ENCODE data around the gene LTBP2.
"Not testable (repeated sequence)": the region's sequence is repeated elsewhere in the genome, so short reads cannot be mapped to it uniquely, and the experiment has no call there.

LTBP2 gene

GRCh38 chr14:74541225-74541624, 70.8 kb downstream of the LTBP2 start:
- no peak for TF ChIP-seq JUND (IDR thresholded peaks at IDR 0.05; ENCODE audit: low read depth)
- DNase-seq (ENCODE audit: low read depth in 1 of 2, low spot score in 1 of 2) = no peak
- in situ Hi-C loops (cut with HindIII; ENCODE audit: low pct_unique_long_range_greater_than_20kb, low sequenced_read_pairs) = no loop called here

GRCh38 chr14:74539503-74539902, 72.5 kb downstream of the LTBP2 start:
- no peak for TF ChIP-seq JUND (IDR thresholded peaks at IDR 0.05; ENCODE audit: low read depth)
- no peak for DNase-seq (ENCODE audit: low read depth in 1 of 2, low spot score in 1 of 2)
- in situ Hi-C loops (cut with HindIII; ENCODE audit: low pct_unique_long_range_greater_than_20kb, low sequenced_read_pairs) = no loop called here

- no peak for TF ChIP-seq JUND (IDR thresholded peaks at IDR 0.05; ENCODE audit: low read depth)
- DNase-seq (ENCODE audit: low read depth in 1 of 2, low spot score in 1 of 2) = peak in 1 of 2 experiments; percentile 43
- in situ Hi-C loops (cut with HindIII; ENCODE audit: low pct_unique_long_range_greater_than_20kb, low sequenced_read_pairs) = no loop called here
Observed at GRCh38 chr14:74538411-74539391, 73.3 kb downstream of the LTBP2 start.

GRCh38 chr14:74536336-74536735, 75.7 kb downstream of the LTBP2 start:
- DNase-seq (ENCODE audit: low read depth in 1 of 2, low spot score in 1 of 2); in situ Hi-C loops (cut with HindIII; ENCODE audit: low pct_unique_long_range_greater_than_20kb, low sequenced_read_pairs): not testable (repeated sequence)

GRCh38 chr14:74535756-74536325, 76.2 kb downstream of the LTBP2 start:
- TF ChIP-seq JUND (IDR thresholded peaks at IDR 0.05; ENCODE audit: low read depth) = no peak
- no peak for DNase-seq (ENCODE audit: low read depth in 1 of 2, low spot score in 1 of 2)
- in situ Hi-C loops (cut with HindIII; ENCODE audit: low pct_unique_long_range_greater_than_20kb, low sequenced_read_pairs) = no loop called here

- in situ Hi-C loops (cut with HindIII; ENCODE audit: low pct_unique_long_range_greater_than_20kb, low sequenced_read_pairs) = no loop called here
- DNase-seq (ENCODE audit: low read depth in 1 of 2, low spot score in 1 of 2) = no peak
- no peak for TF ChIP-seq JUND (IDR thresholded peaks at IDR 0.05; ENCODE audit: low read depth)
Observed at GRCh38 chr14:74533576-74533975, 78.5 kb downstream of the LTBP2 start.

- TF ChIP-seq JUND (IDR thresholded peaks at IDR 0.05; ENCODE audit: low read depth) = no peak
- in situ Hi-C loops (cut with HindIII; ENCODE audit: low pct_unique_long_range_greater_than_20kb, low sequenced_read_pairs) = no loop called here
- DNase-seq (ENCODE audit: low read depth in 1 of 2, low spot score in 1 of 2) = no peak
Observed at GRCh38 chr14:74532246-74532645, 79.8 kb downstream of the LTBP2 start.

- in situ Hi-C loops (cut with HindIII; ENCODE audit: low pct_unique_long_range_greater_than_20kb, low sequenced_read_pairs) = no loop called here
- DNase-seq (ENCODE audit: low read depth in 1 of 2, low spot score in 1 of 2) = peak in 1 of 2 experiments; percentile 61
- TF ChIP-seq JUND (IDR thresholded peaks at IDR 0.05; ENCODE audit: low read depth) = no peak
Observed at GRCh38 chr14:74531467-74531866, 80.6 kb downstream of the LTBP2 start.

GRCh38 chr14:74531006-74531405, 81.0 kb downstream of the LTBP2 start:
- TF ChIP-seq JUND (IDR thresholded peaks at IDR 0.05; ENCODE audit: low read depth) = no peak
- DNase-seq (ENCODE audit: low read depth in 1 of 2, low spot score in 1 of 2) = no peak
- in situ Hi-C loops (cut with HindIII; ENCODE audit: low pct_unique_long_range_greater_than_20kb, low sequenced_read_pairs) = no loop called here

GRCh38 chr14:74528886-74529285, 83.2 kb downstream of the LTBP2 start:
- DNase-seq (ENCODE audit: low read depth in 1 of 2, low spot score in 1 of 2) = no peak
- TF ChIP-seq JUND (IDR thresholded peaks at IDR 0.05; ENCODE audit: low read depth) = no peak
- in situ Hi-C loops (cut with HindIII; ENCODE audit: low pct_unique_long_range_greater_than_20kb, low sequenced_read_pairs) = no loop called here

GRCh38 chr14:74528406-74528805, 83.6 kb downstream of the LTBP2 start:
- TF ChIP-seq JUND (IDR thresholded peaks at IDR 0.05; ENCODE audit: low read depth) = no peak

GRCh38 chr14:74527736-74528280, 84.2 kb downstream of the LTBP2 start:
- peak; percentile 42 to 64 for DNase-seq (ENCODE audit: low read depth in 1 of 2, low spot score in 1 of 2)
- in situ Hi-C loops (cut with HindIII; ENCODE audit: low pct_unique_long_range_greater_than_20kb, low sequenced_read_pairs) = no loop called here
- TF ChIP-seq JUND (IDR thresholded peaks at IDR 0.05; ENCODE audit: low read depth) = no peak

More at GRCh38 chr14:74528406-74528805, 83.6 kb downstream of the LTBP2 start:
- in situ Hi-C loops (cut with HindIII; ENCODE audit: low pct_unique_long_range_greater_than_20kb, low sequenced_read_pairs) = no loop called here
- no peak for DNase-seq (ENCODE audit: low read depth in 1 of 2, low spot score in 1 of 2)

All from T47D (cell line).